ENCODE results near the gene SGSH.
A peak's percentile ranks its signal among the peaks of the same experiment; 100 is the strongest.

The SGSH gene

GRCh38 chr17:80169107-80169506 is 51.0 kb downstream of the SGSH start:
- TF ChIP-seq CTCF (IDR thresholded peaks at IDR 0.05; ENCODE audit: low read length, missing control alignments), result no peak
- H3K4me3 ChIP-seq (replicated peaks; ENCODE audit: low read depth, low read length), result no peak overlapping the region
- DNase-seq (ENCODE audit: low read depth), result no peak

GRCh38 chr17:80168371-80168770 is 51.8 kb downstream of the SGSH start:
- no peak overlapping the region for H3K4me3 ChIP-seq (replicated peaks; ENCODE audit: low read depth, low read length)
- TF ChIP-seq CTCF (IDR thresholded peaks at IDR 0.05; ENCODE audit: low read length, missing control alignments), result no peak
- DNase-seq (ENCODE audit: low read depth), result peak; percentile 32

- DNase-seq (ENCODE audit: low read depth), result no peak
- TF ChIP-seq CTCF (IDR thresholded peaks at IDR 0.05; ENCODE audit: low read length, missing control alignments), result no peak
- H3K4me3 ChIP-seq (replicated peaks; ENCODE audit: low read depth, low read length), result no peak overlapping the region
These were observed 53.7 kb downstream of the SGSH start for GRCh38 chr17:80166446-80166845.

- no peak for DNase-seq (ENCODE audit: low read depth)
- TF ChIP-seq CTCF (IDR thresholded peaks at IDR 0.05; ENCODE audit: low read length, missing control alignments), result no peak
- H3K4me3 ChIP-seq (replicated peaks; ENCODE audit: low read depth, low read length), result no peak overlapping the region
These were observed 55.9 kb downstream of the SGSH start for GRCh38 chr17:80164185-80164584.

- H3K4me3 ChIP-seq (replicated peaks; ENCODE audit: low read depth, low read length), result no peak overlapping the region
- no peak for TF ChIP-seq CTCF (IDR thresholded peaks at IDR 0.05; ENCODE audit: low read length, missing control alignments)
- no peak for DNase-seq (ENCODE audit: low read depth)
These were observed 56.8 kb downstream of the SGSH start for GRCh38 chr17:80163336-80163735.

- DNase-seq (ENCODE audit: low read depth), result no peak
- H3K4me3 ChIP-seq (replicated peaks; ENCODE audit: low read depth, low read length), result no peak overlapping the region
- no peak for TF ChIP-seq CTCF (IDR thresholded peaks at IDR 0.05; ENCODE audit: low read length, missing control alignments)
These were observed 59.6 kb downstream of the SGSH start for GRCh38 chr17:80160536-80160935.

Data from fibroblast of pulmonary artery (primary cell).